Smooth muscle cell (in vitro differentiated cells): ENCODE data around the gene PATE4. TPM values are rescaled to one million over a fixed set of nuclear protein-coding genes. Genes with fewer than 3 reads are reported as not detected.
"Not testable (repeated sequence)": the region's sequence is repeated elsewhere in the genome, so short reads cannot be mapped to it uniquely, and the experiment has no call there.

Experiments used
- DNase-seq: peaks from one replicate; lab custom pipeline; 2025; ENCODE audit not compliant: unreplicated experiment; lab: John Stamatoyannopoulos, UW
- H2AFZ ChIP-seq: fragments of 200-600 bp; sonication (generic); 2 replicates; pipeline ENCODE4 v1.6.0; 2016; ENCODE audit warnings: antibody characterized with exemption, low read depth, mild to moderate bottlenecking
- H3F3A ChIP-seq: fragments of 200-600 bp; sonication (generic); 2 replicates; pipeline ENCODE4 v1.6.0; 2017; ENCODE audit warnings: antibody characterized with exemption, low read depth
- H3K27ac ChIP-seq: fragments of 200-600 bp; sonication (generic); 2 replicates; pipeline ENCODE4 v1.5.1; 2016; ENCODE audit warnings: low read depth, mild to moderate bottlenecking
- H3K27me3 ChIP-seq: fragments of 200-600 bp; sonication (generic); 2 replicates; pipeline ENCODE4 v1.6.1; 2016; ENCODE audit warnings: low read depth, mild to moderate bottlenecking
- H3K36me3 ChIP-seq: fragments of 200-600 bp; sonication (generic); 2 replicates; pipeline ENCODE4 v1.5.1; 2016; ENCODE audit warnings: low read depth
- H3K4me1 ChIP-seq: fragments of 200-600 bp; sonication (generic); 2 replicates; pipeline ENCODE4 v1.5.1; 2016; ENCODE audit warnings: low read depth
- H3K4me2 ChIP-seq: fragments of 200-600 bp; sonication (generic); 2 replicates; pipeline ENCODE4 v1.6.0; 2016; ENCODE audit warnings: mild to moderate bottlenecking
- H3K4me3 ChIP-seq: fragments of 200-600 bp; sonication (generic); 2 replicates; pipeline ENCODE4 v1.5.1; 2016; ENCODE audit warnings: mild to moderate bottlenecking
- H3K79me2 ChIP-seq: fragments of 200-600 bp; sonication (generic); 2 replicates; pipeline ENCODE4 v1.6.0; 2016; ENCODE audit warnings: low read depth, mild to moderate bottlenecking
- H3K9ac ChIP-seq: fragments of 200-600 bp; sonication (generic); 2 replicates; pipeline ENCODE4 v1.6.0; 2016; ENCODE audit warnings: low read depth
- H3K9me3 ChIP-seq: fragments of 200-600 bp; sonication (generic); replicated peaks from 2 replicates; pipeline ENCODE4 v1.5.1; 2016; ENCODE audit warnings: low read depth
- H4K20me1 ChIP-seq: fragments of 200-600 bp; sonication (generic); 2 replicates; pipeline ENCODE4 v1.6.0; 2016; ENCODE audit warnings: low read depth
- CTCF ChIP-seq: fragments of 200-600 bp; sonication (generic); IDR thresholded peaks from 2 replicates; pipeline ENCODE4 v1.5.1; 2017; ENCODE audit warnings: borderline replicate concordance, mild to moderate bottlenecking, antibody characterized with exemption; ENCODE audit not compliant: insufficient read depth, poor library complexity, severe bottlenecking
- WGBS: methylation state at CpG from one replicate; pipeline ENCODE4 v1.1.7; 2016; ENCODE audit warnings: low lambda C conversion rate; 5-methylcytosine and 5-hydroxymethylcytosine counted together
- polyA plus RNA-seq: library from polyadenylated mRNA; unstranded; fragments of >200 nt; fragmentation: Nextera tagmentation; extraction: Ambion mirVana; gene quantifications from 2 replicates; pipeline ENCODE4 v1.2.1, GENCODE V29; 2016
- total RNA-seq: library from RNA; depleted of rRNA; stranded (reverse); fragments of >200 nt; gene quantifications from 2 replicates; pipeline ENCODE4 v1.2.3, GENCODE V29; 2014

Gene PATE4
- total and polyA plus RNA-seq, 2 experiments from 2014 or later: not detected

DNA sequence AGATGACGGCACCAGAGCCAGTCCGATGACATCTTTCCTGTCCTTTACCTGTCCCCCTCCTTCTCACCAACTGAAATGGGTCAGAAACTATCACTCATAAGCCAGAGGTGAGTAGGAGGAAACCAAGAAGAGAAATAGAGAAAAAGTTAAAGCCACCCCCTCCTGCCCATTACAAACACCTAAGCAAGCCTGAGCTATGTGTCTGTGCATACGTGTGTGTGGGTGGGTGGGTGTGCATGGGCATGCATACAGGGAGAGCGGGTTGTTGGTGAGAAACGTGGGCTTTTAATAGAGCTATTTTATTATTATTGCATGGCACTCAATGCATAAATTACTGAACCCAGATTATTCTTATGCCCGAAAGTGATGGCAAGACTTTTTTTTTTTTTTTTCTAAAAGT, 2.6 kb downstream of the PATE4 start:
- Histone ChIP-seq H4K20me1 (no peaks in the 10 kb centered on the region), H3K36me3 (no peaks in the 10 kb centered on the region), H3F3A (no peaks in the 10 kb centered on the region), H3K4me1 (no peaks in the 10 kb centered on the region), H3K9me3 (no peaks in the 10 kb centered on the region), H3K4me3 (no peak overlapping the region), H3K9ac (no peak overlapping the region), H2AFZ (no peak overlapping the region), H3K27ac (no peak overlapping the region), H3K79me2 (no peaks in the 10 kb centered on the region), H3K27me3 (no peaks in the 10 kb centered on the region), H3K4me2 (no peak overlapping the region)
- no peak for DNase-seq
- no peak for TF ChIP-seq CTCF
- 76% methylated on average over 6 of the region's 6 CpGs for WGBS

DNA sequence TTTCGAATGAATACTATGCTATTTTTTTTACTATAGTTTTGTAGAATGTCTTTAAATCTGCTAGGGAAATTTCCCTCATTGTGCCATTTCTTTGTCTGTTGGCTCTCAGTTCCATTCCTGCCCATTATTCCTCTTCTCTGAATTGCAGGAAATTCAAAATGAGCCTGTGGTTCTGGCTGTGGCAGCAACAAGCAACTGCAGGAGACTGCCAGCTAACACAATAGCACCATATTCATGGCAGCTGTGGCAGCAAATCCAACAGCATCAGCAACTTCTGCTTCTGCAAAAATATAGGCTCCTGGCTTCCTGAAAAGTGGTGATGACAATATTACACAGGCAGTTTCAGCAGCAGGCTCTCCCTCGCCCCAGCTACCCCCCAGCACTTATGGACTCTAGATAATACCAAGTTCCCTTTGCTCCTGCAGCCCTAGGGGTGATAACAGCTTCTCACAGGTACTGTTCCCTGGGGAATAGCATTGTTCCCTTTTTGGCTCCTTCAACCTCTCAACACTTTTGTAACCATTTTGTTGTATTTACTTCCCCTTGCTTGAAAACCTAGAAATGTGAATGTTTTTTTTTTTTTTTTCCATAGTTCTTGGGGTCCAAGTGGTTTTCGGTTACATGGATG, 9.3 kb downstream of the PATE4 start:
- Histone ChIP-seq H3K4me3 (no peak overlapping the region), H3F3A (no peaks in the 10 kb centered on the region), H3K27me3 (no peaks in the 10 kb centered on the region), H2AFZ (no peak overlapping the region), H3K79me2 (no peaks in the 10 kb centered on the region), H3K9me3 (no peaks in the 10 kb centered on the region), H3K9ac (no peak overlapping the region), H3K36me3 (no peaks in the 10 kb centered on the region), H3K4me2 (no peak overlapping the region), H3K27ac (no peak overlapping the region), H3K4me1 (no peaks in the 10 kb centered on the region), H4K20me1 (no peaks in the 10 kb centered on the region)
- DNase-seq: no peak
- WGBS: 87% methylated on average over 3 of the region's 3 CpGs
- no peak for TF ChIP-seq CTCF

- Histone ChIP-seq H3K4me3 (no peak overlapping the region), H3K79me2 (no peaks in the 10 kb centered on the region), H3F3A (no peaks in the 10 kb centered on the region), H3K9me3 (no peaks in the 10 kb centered on the region), H3K4me1 (no peaks in the 10 kb centered on the region), H3K9ac (no peak overlapping the region), H3K36me3 (no peaks in the 10 kb centered on the region), H3K27me3 (no peaks in the 10 kb centered on the region), H3K4me2 (no peak overlapping the region), H3K27ac (no peak overlapping the region), H2AFZ (no peak overlapping the region), H4K20me1 (no peaks in the 10 kb centered on the region)
- no peak for DNase-seq
- no peak for TF ChIP-seq CTCF
These were observed 13.1 kb downstream of the PATE4 start for GRCh38 chr11:125846188-125846587.

- not testable (repeated sequence) for H3K27me3 ChIP-seq, H3K36me3 ChIP-seq, H4K20me1 ChIP-seq, H3K4me2 ChIP-seq, H3K27ac ChIP-seq, H3K9ac ChIP-seq, H3K79me2 ChIP-seq, H2AFZ ChIP-seq, H3K9me3 ChIP-seq, H3F3A ChIP-seq, H3K4me3 ChIP-seq, H3K4me1 ChIP-seq, DNase-seq
- WGBS: 81% methylated on average over 9 of the region's 9 CpGs
These were observed 24.6 kb downstream of the PATE4 start for GRCh38 chr11:125857670-125858069.

DNA sequence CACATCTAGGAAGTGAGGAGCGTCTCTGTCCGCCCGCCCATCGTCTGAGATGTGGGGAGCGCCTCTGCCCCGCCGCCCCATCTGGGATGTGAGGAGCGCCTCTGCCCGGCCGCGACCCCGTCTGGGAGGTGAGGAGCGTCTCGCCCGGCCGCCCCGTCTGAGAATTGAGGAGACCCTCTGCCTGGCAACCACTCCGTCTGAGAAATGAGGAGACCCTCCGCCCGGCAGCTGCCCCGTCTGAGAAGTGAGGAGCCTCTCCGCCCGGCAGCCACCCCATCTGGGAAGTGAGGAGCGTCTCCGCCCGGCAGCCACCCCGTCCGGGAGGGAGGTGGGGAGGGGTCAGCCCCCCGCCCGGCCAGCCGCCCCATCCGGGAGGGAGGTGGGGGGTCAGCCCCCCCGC, 29.7 kb downstream of the PATE4 start:
- not testable (repeated sequence) for H3K79me2 ChIP-seq

DNA sequence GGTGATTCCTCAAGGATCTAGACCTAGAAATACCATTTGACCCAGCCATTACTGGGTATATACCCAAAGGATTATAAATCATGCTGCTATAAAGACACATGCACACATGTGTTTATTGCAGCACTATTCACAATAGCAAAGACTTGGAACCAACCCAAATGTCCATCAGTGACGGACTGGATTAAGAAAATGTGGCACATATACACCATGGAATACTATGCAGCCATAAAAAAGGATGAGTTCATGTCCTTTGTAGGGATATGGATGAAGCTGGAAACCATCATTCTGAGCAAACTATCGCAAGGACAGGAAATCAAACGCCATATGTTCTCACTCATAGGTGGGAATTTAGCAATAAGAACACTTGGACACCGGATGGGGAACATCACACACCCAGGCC, 32.2 kb downstream of the PATE4 start:
- not testable (repeated sequence) for H3K4me3 ChIP-seq, H3K36me3 ChIP-seq, H2AFZ ChIP-seq, H3K79me2 ChIP-seq, H3K4me1 ChIP-seq, H3F3A ChIP-seq, H3K27ac ChIP-seq, H3K9ac ChIP-seq, H3K4me2 ChIP-seq, H3K9me3 ChIP-seq, DNase-seq, H3K27me3 ChIP-seq, H4K20me1 ChIP-seq
- 98% methylated on average over 4 of the region's 4 CpGs for WGBS

More for the DNA sequence above, 29.7 kb downstream of the PATE4 start:
- H3K36me3 ChIP-seq, H3K27me3 ChIP-seq, H3K4me3 ChIP-seq, H3F3A ChIP-seq, H3K4me1 ChIP-seq, H3K27ac ChIP-seq, DNase-seq, H4K20me1 ChIP-seq, H3K4me2 ChIP-seq, H2AFZ ChIP-seq, H3K9me3 ChIP-seq, H3K9ac ChIP-seq: not testable (repeated sequence)
- WGBS: 100% methylated on average over 10 of the region's 33 CpGs
